Liver (tissue), 3 donors: Measurements from ENCODE around the gene PPP6R3.

Experiments
- EGR1 ChIP-seq, 2 donors: IDR thresholded peaks; 2 replicates each; pipeline ENCODE4 v1.6.1; 2016 to 2018; ENCODE audit warnings: antibody characterized with exemption in 2 of 2, low read depth in 2 of 2
- GABPA ChIP-seq, 2 donors: IDR thresholded peaks in 1 of 2; conservative IDR thresholded peaks in 1 of 2; 2 replicates each; pipeline ENCODE4 v1.6.1; 2016; ENCODE audit warnings: antibody characterized with exemption in 2 of 2, mild to moderate bottlenecking in 1 of 2, moderate library complexity in 1 of 2
- JUND ChIP-seq, 2 donors: IDR thresholded peaks; 2 replicates each; pipeline ENCODE4 v1.6.1; 2016; ENCODE audit warnings: antibody characterized with exemption in 2 of 2
- NR2F2 ChIP-seq: IDR thresholded peaks from 2 replicates; pipeline ENCODE4 v1.6.1; 2016; ENCODE audit warnings: antibody characterized with exemption
- RAD21 ChIP-seq, 2 donors: IDR thresholded peaks; 2 replicates each; pipeline ENCODE4 v1.6.1; 2016; ENCODE audit warnings: antibody characterized with exemption in 2 of 2, mild to moderate bottlenecking in 2 of 2
- TAF1 ChIP-seq: conservative IDR thresholded peaks from 2 replicates; pipeline ENCODE4 v1.6.1; 2016; ENCODE audit warnings: antibody characterized with exemption, mild to moderate bottlenecking
- YY1 ChIP-seq: IDR thresholded peaks from 2 replicates; pipeline ENCODE4 v1.6.1; 2016; ENCODE audit warnings: antibody characterized with exemption, mild to moderate bottlenecking
- TF ChIP-seq, protein P1 (sequence below): fragments of 150-350 bp; IDR thresholded peaks from 2 replicates; pipeline ENCODE4 v1.5.1; 2017; ENCODE audit warnings: improper control_type of control experiment, low read depth, low read length; ENCODE audit not compliant: missing input control
- TF ChIP-seq, protein P2 (sequence below): IDR thresholded peaks from 2 replicates; pipeline ENCODE4 v1.6.1; 2016; ENCODE audit warnings: antibody characterized with exemption, mild to moderate bottlenecking
- TF ChIP-seq, protein P3 (sequence below): IDR thresholded peaks from 2 replicates; pipeline ENCODE4 v1.6.1; 2016; ENCODE audit warnings: antibody characterized with exemption
- TF ChIP-seq, protein P4 (sequence below): IDR thresholded peaks from 2 replicates; pipeline ENCODE4 v1.6.1; 2016; ENCODE audit warnings: antibody characterized with exemption
- TF ChIP-seq, protein P5 (sequence below): IDR thresholded peaks from 2 replicates; pipeline ENCODE4 v1.6.1; 2016; ENCODE audit warnings: antibody characterized with exemption
- donor health status: healthy.
- donor health status: healthy.

DNA sequence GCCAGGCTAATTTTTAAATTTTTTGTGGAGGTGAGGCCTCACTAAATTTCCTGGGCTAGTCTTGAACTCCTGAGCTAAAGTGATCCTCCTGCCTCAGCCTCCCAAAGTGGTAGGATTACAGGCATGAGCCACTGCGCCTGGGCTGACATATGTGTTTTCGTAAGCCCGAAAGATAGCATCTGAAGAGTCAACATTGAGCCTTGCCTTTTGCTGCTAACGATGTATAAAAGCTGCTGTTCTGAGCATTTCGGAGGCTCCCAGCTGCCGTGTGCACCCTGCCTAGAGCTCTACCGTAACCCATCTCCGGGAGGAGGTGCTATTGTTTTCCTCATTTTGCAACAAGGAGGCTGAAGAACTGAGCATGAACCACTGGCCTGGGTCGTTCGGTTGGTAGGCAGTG is 18.1 kb upstream of the PPP6R3 start:
- TF ChIP-seq, protein P1, sequence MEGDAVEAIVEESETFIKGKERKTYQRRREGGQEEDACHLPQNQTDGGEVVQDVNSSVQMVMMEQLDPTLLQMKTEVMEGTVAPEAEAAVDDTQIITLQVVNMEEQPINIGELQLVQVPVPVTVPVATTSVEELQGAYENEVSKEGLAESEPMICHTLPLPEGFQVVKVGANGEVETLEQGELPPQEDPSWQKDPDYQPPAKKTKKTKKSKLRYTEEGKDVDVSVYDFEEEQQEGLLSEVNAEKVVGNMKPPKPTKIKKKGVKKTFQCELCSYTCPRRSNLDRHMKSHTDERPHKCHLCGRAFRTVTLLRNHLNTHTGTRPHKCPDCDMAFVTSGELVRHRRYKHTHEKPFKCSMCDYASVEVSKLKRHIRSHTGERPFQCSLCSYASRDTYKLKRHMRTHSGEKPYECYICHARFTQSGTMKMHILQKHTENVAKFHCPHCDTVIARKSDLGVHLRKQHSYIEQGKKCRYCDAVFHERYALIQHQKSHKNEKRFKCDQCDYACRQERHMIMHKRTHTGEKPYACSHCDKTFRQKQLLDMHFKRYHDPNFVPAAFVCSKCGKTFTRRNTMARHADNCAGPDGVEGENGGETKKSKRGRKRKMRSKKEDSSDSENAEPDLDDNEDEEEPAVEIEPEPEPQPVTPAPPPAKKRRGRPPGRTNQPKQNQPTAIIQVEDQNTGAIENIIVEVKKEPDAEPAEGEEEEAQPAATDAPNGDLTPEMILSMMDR, result no peak
- TF ChIP-seq, protein P2, sequence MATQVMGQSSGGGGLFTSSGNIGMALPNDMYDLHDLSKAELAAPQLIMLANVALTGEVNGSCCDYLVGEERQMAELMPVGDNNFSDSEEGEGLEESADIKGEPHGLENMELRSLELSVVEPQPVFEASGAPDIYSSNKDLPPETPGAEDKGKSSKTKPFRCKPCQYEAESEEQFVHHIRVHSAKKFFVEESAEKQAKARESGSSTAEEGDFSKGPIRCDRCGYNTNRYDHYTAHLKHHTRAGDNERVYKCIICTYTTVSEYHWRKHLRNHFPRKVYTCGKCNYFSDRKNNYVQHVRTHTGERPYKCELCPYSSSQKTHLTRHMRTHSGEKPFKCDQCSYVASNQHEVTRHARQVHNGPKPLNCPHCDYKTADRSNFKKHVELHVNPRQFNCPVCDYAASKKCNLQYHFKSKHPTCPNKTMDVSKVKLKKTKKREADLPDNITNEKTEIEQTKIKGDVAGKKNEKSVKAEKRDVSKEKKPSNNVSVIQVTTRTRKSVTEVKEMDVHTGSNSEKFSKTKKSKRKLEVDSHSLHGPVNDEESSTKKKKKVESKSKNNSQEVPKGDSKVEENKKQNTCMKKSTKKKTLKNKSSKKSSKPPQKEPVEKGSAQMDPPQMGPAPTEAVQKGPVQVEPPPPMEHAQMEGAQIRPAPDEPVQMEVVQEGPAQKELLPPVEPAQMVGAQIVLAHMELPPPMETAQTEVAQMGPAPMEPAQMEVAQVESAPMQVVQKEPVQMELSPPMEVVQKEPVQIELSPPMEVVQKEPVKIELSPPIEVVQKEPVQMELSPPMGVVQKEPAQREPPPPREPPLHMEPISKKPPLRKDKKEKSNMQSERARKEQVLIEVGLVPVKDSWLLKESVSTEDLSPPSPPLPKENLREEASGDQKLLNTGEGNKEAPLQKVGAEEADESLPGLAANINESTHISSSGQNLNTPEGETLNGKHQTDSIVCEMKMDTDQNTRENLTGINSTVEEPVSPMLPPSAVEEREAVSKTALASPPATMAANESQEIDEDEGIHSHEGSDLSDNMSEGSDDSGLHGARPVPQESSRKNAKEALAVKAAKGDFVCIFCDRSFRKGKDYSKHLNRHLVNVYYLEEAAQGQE, result no peak
- TF ChIP-seq YY1 (no peak), JUND (IDR thresholded peaks at IDR 0.05) (no peak), RAD21 (IDR thresholded peaks at IDR 0.05) (no peak), GABPA (IDR thresholded peaks at IDR 0.05 in 1 of 2, conservative IDR thresholded peaks at IDR 0.05 in 1 of 2) (no peak), EGR1 (IDR thresholded peaks at IDR 0.05; ENCODE audit: low read depth in 2 of 2) (no peak), TAF1 (no peak), NR2F2 (no peak)
- TF ChIP-seq, protein P3, sequence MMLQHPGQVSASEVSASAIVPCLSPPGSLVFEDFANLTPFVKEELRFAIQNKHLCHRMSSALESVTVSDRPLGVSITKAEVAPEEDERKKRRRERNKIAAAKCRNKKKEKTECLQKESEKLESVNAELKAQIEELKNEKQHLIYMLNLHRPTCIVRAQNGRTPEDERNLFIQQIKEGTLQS, result no peak
- TF ChIP-seq, protein P4, sequence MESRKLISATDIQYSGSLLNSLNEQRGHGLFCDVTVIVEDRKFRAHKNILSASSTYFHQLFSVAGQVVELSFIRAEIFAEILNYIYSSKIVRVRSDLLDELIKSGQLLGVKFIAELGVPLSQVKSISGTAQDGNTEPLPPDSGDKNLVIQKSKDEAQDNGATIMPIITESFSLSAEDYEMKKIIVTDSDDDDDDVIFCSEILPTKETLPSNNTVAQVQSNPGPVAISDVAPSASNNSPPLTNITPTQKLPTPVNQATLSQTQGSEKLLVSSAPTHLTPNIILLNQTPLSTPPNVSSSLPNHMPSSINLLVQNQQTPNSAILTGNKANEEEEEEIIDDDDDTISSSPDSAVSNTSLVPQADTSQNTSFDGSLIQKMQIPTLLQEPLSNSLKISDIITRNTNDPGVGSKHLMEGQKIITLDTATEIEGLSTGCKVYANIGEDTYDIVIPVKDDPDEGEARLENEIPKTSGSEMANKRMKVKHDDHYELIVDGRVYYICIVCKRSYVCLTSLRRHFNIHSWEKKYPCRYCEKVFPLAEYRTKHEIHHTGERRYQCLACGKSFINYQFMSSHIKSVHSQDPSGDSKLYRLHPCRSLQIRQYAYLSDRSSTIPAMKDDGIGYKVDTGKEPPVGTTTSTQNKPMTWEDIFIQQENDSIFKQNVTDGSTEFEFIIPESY, result no peak
- TF ChIP-seq, protein P5, sequence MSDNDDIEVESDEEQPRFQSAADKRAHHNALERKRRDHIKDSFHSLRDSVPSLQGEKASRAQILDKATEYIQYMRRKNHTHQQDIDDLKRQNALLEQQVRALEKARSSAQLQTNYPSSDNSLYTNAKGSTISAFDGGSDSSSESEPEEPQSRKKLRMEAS, result no peak
